Fibroblast of skin of scalp (primary cell): ENCODE results near the gene SMIM23.

ENCODE experiments used
- DNase-seq: peaks from one replicate; pipeline ENCODE4 v3.0.0-alpha.2; 2013

SMIM23 gene

GRCh38 chr5:171820561-171820960 is 34.9 kb downstream of the SMIM23 start:
- no peak for DNase-seq

GRCh38 chr5:171821286-171821685 is 35.7 kb downstream of the SMIM23 start:
- DNase-seq = no peak

DNA sequence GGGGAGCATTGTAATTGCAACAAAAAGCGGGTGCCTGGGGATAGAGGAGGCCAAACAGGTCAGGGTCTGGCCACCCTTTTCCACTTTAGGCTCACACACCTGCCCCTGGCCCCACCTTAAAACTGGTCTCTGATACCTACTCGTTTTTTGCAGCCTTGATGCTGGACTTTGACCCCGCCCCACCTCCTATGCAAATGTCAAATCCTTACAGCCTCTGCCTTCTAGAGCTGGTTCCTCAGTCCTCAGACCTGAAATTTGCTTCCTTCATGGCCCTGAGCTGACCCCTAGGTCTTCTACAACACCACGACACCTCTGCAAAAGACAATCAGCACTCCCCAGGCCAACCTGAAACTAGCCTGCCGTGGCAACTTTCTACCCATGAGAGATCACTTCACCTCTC is 37.7 kb downstream of the SMIM23 start:
- no peak for DNase-seq

GRCh38 chr5:171825051-171825450 is 39.4 kb downstream of the SMIM23 start:
- DNase-seq = no peak

DNA sequence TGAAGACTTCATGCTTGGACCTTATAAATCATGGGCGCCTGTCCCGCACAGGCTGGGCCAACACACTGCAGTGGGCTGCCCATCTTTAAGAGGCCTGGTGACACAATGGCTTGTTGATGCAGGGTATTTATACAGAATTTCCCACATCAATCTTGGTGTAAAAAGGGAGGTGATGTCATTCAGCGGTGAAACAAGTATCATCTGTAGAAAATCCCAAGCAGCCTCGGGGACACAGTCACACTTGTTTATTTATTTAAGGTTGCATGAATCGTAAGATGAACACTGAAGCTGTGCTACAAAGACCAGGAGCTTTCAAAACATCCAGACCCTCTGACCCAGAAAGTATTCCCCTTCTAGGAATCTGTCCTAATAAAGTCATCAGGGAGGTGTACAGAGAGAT is 40.5 kb downstream of the SMIM23 start:
- peak; percentile 5 for DNase-seq

GRCh38 chr5:171827162-171827561 is 41.5 kb downstream of the SMIM23 start:
- DNase-seq = no peak

DNA sequence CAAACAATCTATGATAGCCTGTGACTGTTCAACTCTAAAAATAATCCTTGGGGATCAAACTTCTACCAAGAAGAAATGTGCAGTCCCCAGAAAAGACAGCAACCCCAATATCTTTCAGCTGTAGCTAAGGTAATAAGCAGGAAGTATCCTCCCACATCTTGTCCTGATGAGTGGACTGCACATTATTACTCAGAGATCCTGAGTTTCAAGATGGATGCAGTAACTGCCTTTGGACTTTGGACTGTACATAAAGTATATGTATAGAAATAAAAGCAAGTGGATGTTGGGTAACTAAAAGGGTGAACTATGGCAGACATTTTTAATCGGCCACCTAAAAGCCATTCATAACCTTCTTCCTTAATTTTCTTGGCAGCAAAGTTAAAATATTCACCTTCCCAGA is 45.1 kb downstream of the SMIM23 start:
- no peak for DNase-seq

- no peak for DNase-seq
Observed at GRCh38 chr5:171832775-171833174, 47.2 kb downstream of the SMIM23 start.

DNA sequence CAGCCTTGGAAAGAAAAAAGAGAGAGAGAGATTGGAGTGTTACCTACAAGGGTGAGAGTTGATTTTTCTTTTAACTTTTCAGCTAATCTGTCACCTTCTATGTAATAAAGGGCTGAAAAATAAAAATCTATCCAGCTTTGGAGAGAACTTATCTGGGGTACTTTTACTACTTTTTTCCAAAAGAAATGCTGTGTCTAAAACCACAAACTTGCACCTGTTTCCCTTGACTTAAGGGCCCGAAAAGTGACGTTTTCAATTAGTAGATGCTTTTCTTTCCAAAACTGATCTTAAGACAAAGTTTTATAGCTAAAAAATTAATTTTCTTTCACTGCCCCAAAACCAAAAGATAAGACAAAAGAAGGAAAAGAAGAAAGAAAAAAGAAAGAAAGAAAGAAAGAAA is 48.8 kb downstream of the SMIM23 start:
- DNase-seq = no peak

GRCh38 chr5:171835066-171835465 is 49.4 kb downstream of the SMIM23 start:
- DNase-seq = no peak

- DNase-seq = no peak
Observed at GRCh38 chr5:171837522-171837921, 51.9 kb downstream of the SMIM23 start.

GRCh38 chr5:171838066-171838465 is 52.4 kb downstream of the SMIM23 start:
- no peak for DNase-seq

DNA sequence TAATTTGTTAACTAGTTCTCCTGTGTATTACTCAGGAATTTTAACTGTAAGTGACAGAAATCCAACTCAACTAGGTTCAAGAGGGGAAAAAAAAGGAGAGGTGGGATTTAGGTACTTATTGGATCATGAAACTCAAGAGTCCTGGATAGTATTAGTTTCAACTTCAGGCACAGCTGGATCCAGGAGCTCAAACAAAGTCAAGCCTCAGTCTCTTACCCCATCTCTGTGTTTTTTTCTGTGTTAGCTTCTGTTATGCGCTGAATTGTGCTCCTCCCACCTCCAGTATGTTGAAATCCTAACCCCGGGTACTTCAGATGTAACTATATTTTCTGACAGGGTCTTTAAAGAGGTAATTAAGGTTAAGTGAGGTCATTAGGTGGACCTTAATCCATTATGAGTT is 53.5 kb downstream of the SMIM23 start:
- DNase-seq = no peak

GRCh38 chr5:171840066-171840465 is 54.4 kb downstream of the SMIM23 start:
- no peak for DNase-seq
